ENCODE measurements around the gene PIP5K1C. TPM values are rescaled to one million over a fixed set of nuclear protein-coding genes. Genes with fewer than 3 reads are reported as not detected.
"Not testable (repeated sequence)": the region's sequence is repeated elsewhere in the genome, so short reads cannot be mapped to it uniquely, and the experiment has no call there.

PIP5K1C gene
- total RNA-seq, 1 experiment from 2014 or later: 4.9 TPM

DNA sequence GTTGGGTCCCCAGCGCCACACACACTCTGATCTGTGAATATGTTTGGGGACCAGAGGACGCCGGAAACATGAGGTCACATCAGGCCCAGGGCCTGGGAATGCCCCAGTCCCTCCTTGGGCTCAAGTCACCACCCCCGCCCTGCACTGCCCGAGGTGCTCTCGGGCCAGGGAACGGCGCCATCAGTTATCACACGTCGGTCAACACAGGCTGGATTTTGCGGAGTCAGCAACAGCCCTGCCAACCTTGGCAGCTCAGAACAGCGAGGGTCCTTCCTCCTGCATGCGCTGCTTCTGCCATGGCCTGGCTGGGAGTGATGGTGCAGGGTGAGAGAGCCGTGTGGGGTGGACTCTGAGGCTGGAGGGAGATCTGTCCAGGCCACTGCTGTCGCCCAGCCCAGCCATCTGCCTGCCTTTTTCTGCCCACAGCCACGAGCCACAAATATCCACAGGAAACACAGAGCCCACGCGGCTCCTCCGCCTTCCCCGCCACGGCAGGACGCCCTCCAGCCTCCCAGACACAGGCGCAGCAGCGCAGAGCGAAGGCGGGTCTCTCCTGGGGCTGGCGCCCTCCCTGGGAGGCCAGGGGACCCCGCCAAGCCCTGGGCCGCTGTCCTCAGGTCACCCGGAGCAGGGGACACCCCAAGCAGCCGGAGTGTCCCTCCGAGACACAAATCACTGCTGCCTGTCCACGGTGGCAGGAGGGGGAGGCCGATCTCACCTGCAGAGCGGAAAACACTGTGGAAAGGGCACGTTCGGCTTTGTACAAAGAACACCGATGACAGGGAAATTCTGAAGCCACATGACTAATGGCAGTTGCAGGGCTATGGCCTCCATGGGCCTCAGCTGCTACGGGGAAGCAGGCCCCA lies 42.0 kb downstream of the PIP5K1C start:
- DNase-seq (ENCODE audit: low read depth, low spot score): no peak
- in situ Hi-C loops (cut with HindIII; ENCODE audit: low pct_unique_long_range_greater_than_20kb, low sequenced_read_pairs): no loop called here

DNA sequence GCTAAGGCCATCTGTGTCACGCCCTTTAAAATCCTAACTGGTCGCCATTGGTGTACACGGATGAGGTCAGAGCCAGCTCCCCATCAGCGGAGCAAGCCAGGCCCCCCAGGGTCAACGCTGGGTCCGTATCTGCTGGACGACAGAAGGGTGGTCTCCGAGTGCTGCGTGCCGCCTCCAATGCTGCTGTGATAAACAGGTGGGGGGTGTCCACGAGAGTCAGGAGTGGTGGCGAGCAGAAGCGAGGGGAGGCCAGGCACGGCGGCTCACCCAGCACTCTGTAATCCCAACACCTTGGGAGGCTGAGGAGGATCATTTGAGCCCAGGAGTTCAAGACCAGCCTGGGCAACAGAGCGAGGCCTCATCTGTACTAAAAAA lies 42.9 kb downstream of the PIP5K1C start:
- in situ Hi-C loops (cut with HindIII; ENCODE audit: low pct_unique_long_range_greater_than_20kb, low sequenced_read_pairs): no loop called here
- DNase-seq (ENCODE audit: low read depth, low spot score): no peak

DNA sequence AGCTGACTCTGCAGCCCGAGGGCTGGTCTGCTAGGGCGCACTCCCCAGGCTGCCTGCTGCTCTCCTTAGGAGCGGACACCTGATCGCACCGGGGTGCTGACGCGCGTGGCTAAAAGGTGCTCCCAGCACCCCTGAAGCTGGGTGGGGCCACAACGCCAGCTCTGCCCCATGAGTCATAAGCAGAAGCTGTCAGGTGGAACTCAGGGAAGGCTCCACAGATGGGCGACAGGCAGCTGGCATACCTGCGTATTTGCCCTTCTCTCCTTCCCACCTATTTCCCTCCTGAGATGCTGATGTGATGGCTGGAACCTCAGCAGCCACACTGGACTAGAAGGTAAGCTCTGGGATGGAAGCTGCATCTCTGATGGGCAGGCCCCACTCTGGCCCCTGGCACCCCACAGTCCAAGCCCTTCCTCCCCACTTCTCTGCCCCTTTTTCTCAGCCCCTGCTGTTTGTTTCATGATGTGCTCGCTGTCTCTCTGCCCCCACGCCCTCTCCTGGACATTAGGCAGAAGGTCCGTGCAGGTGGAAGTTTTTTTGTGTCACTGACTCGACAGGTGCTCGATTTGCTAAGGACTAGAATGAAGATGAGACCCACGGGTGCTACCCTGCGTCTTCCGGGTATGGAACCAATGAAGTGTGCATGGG lies 43.4 kb downstream of the PIP5K1C start:
- in situ Hi-C loops (cut with HindIII; ENCODE audit: low pct_unique_long_range_greater_than_20kb, low sequenced_read_pairs): no loop called here
- no peak for DNase-seq (ENCODE audit: low read depth, low spot score)

DNA sequence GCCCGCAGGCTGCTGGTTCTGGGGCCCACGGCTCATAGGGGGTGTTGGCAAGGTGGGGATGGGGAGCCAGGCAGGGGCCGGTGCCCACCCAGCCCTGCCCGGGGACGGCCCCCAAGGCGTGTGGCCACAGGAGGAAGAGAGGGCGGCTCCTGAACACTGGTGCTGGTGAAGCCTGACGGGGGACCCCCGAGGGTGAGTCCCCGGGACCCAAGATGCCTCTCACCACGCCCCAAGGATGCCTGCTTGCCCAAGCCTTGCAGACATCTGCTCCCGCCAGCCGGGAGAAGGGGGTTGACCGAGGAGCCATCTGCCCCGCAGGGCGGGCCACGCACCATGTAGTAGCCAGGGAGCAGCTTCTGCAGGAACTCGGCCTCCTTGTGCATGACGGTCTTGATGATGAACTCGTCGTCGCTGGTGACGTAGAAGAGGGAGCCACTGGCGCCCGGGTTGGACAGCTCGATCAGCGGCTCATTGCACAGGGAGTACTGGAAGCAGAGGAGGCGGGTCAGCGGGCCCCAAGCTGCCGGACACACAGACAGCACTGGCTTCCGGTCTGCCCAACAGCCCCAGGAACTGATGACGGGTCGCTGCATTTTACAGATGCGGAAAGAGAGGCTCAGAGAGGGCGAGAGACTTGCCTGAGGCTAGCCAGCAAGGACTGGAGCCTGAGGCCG lies 44.1 kb downstream of the PIP5K1C start:
- in situ Hi-C loops (cut with HindIII; ENCODE audit: low pct_unique_long_range_greater_than_20kb, low sequenced_read_pairs): no loop called here
- DNase-seq (ENCODE audit: low read depth, low spot score): no peak

DNA sequence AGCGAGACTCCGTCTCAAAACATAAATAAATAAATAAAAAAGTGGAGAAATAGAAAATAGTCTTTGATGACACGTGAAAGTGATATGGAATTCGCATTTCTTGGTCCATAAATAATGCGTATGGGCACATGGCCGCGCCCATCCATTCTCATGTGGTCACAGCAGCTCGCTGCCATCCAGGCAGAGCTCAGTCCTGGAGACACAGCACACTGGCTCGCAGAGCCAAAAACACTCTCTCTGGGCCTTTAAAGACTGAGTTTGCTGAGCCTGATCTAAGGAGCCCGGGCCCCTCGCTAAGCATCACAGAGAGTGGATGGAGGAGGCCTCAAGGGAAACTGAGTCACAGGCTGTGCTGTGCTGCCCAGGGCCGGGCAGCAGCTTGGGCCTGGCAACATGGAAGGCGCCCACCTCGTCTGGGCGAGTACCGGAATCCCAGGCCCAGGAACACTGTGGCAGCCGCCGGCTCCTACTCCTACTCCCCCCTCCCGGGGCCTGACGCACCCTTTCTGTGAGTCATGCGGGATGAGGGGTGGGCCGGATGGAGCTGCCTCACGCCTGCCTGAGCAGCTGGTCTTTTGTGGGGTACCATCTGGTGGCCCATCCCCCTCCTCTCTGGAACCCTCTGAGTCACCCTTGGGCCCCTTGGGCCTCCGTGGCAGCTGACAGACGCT lies 44.7 kb downstream of the PIP5K1C start:
- no peak for DNase-seq (ENCODE audit: low read depth, low spot score)
- in situ Hi-C loops (cut with HindIII; ENCODE audit: low pct_unique_long_range_greater_than_20kb, low sequenced_read_pairs): no loop called here

DNA sequence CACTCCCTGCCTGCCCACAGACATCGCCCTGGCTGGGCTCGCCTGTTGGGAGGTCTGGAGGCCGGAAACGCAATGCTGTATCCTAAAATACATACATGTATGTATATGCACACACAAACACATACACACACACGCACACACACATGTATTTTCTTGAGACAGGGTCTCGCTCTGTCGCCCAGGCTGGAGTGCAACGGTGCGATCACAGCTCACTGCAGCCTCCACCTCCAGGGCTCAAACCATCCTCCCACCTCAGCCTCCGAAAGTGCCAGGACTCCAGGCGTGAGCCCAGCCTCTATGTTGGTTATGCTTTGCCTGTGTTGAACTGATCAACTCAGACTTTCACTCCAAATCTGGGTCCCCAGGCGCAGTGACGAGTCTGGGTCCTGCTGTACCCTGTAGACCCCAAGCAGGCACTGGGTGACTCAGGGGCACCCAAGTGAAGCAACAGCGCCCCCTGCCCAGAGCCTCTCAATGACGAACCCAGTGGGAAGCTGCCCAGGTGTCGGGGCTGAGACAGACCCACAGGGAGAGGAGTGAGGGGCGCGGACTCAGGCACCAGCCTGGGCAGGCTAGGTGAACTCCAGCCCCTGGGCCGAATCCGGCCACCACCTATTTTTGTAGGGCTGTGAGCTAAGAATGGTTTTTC lies 46.3 kb downstream of the PIP5K1C start:
- in situ Hi-C loops (cut with HindIII; ENCODE audit: low pct_unique_long_range_greater_than_20kb, low sequenced_read_pairs): no loop called here
- DNase-seq (ENCODE audit: low read depth, low spot score): no peak

DNA sequence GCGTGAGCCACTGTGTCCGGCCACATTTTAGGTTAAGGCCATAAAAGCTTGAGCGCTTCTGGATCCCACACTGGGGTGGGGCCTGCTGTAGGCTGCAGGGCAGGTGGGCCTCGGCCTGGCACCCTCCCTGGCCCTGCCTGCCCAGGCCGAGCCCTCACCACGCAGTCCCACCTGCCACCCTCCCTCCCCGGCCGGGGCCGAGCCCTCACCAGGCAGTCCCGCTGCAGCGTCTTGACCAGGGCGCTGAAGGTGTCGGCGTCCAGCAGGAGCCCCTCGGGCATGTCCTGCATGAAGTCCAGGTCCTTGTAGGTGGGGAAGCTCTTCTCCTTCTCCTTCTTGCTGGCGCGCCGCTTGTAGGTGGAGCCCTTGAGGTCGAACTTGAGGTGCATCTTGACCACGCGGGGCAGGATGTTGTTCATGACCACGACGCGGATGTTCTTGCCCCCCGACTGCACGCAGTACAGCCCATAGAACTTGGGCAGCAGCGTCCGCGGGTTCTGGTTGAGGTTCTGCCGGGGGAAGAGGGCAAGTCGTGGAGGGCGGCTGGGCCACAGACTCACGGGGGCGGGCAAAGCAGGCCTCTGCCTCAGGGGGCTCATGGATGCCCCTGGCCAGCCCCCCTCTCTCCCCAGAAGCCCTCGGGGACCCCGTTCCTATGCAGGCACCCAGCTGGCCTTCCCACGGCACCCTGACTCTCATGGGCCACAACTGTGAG lies 47.0 kb downstream of the PIP5K1C start:
- in situ Hi-C loops (cut with HindIII; ENCODE audit: low pct_unique_long_range_greater_than_20kb, low sequenced_read_pairs): no loop called here
- DNase-seq (ENCODE audit: low read depth, low spot score): no peak

DNA sequence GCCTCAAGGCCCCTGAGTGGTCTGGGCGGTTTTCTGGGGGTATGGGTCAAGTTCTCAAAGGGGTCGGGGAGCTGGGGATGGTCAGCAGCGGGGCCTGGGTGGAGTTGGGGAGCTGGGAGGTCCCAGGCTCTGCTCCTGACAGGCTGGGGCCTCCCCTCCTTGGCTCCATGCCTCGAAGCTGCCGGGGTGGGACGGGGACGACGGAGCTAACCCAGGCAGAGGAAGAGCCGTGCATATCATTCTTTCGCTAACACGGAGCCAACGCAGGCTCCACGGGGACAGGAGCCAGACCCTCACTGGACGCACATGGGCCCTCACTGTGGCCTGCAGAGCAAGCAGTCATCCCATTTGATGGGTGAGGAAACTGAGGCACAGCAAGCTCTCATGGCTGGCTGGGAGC lies 47.8 kb downstream of the PIP5K1C start:
- DNase-seq (ENCODE audit: low read depth, low spot score): no peak
- in situ Hi-C loops (cut with HindIII; ENCODE audit: low pct_unique_long_range_greater_than_20kb, low sequenced_read_pairs): no loop called here

DNA sequence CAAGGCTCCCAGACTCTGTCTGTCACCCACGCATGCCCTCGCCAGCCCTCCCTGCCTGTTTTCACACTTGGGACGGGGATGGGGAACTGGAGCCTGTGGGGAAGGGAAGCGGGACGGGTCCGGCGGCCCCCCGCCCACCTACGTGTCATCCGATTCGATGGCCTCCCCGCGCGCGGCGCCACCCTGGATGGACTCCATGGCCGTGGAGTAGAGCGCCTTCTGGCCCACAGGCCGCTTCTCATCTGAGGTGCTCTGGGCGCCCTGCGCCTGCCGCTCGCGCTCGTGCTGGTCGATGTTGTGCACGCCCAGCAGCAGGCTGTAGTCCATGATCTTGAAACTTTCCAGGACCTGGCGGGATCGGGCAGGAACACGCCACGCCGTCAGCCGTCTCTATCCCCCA lies 48.6 kb downstream of the PIP5K1C start:
- no peak for DNase-seq (ENCODE audit: low read depth, low spot score)
- in situ Hi-C loops (cut with HindIII; ENCODE audit: low pct_unique_long_range_greater_than_20kb, low sequenced_read_pairs): no loop called here

DNA sequence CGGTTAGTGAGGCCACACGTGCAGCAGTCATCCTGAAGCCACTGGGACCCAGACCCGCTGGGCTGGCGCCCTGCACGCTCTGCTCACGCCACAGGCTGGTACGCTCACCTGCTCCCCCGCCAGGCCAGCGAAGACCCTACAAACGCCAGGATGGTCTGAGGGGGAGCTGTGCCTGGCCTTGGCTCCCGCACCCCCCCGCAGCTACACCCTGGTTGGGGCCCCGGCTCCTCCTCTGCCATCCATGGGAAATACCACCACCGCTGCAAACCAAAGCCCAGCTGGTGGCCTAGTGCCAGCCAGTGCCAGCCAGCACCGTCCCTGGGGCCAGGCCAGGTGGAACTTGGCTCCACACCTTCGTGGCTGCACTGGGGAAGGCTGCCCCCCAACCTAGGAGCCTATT lies 50.4 kb downstream of the PIP5K1C start:
- in situ Hi-C loops (cut with HindIII; ENCODE audit: low pct_unique_long_range_greater_than_20kb, low sequenced_read_pairs): no loop called here
- no peak for DNase-seq (ENCODE audit: low read depth, low spot score)

DNA sequence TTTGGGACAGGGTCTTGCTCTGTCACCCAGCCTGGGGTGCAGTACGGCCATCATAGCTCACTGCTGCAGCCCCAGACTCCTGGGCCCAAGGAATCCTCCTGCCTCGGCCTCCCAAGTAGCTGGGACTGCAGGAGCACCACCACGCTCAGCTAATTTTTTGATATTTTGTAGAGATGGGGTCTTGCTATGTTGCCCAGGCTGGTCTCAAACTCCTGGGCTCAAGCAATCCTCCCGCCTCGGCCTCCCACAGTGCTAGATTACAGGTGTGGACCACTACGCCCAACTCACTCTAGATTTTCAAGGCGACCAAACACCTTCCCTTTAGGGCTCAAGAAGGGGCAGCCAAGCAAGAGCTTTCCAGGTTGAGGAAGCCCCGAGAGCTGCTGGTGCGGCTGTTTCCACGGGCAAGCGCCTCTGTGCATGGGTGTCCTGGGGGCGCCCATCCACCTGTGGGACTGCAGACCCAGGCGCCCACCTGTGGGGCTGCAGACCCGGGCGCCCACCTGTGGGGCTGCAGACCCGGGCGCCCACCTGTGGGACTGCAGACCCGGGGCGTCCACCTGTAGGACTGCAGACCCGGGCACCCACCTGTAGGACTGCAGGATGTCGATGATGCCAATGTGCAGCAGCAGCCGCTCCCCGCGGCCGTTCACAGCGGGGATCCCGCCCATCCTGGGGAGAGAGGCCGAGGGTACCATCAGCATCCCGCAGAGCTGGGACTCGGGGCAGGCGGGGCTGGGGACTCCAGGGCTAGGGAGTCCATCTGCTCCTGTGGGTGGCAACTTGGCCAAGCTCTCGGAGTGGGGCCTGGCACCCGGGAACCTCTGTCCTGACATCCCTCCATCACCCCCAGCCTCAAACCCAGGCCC lies 52.0 kb downstream of the PIP5K1C start:
- in situ Hi-C loops (cut with HindIII; ENCODE audit: low pct_unique_long_range_greater_than_20kb, low sequenced_read_pairs): no loop called here

DNA sequence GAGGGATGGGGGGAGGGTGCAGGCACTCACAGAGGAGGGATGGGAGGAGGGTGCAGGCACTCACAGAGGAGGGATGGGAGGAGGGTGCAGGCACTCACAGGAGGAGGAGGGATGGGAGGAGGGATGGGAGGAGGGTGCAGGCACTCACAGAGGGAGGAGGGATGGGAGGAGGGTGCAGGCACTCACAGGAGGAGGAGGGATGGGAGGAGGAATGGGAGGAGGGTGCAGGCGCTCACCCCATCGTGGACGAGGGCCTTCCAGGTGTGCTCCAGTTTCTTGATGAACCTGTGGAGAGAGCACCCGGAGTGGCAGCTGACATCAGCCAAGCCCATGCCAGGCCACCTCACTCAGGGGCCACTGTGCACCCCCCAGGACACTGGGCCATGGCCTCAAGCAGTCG lies 53.2 kb downstream of the PIP5K1C start:
- DNase-seq (ENCODE audit: low read depth, low spot score); in situ Hi-C loops (cut with HindIII; ENCODE audit: low pct_unique_long_range_greater_than_20kb, low sequenced_read_pairs): not testable (repeated sequence)

More for the DNA sequence above, 52.0 kb downstream of the PIP5K1C start:
- DNase-seq (ENCODE audit: low read depth, low spot score): no peak

DNA sequence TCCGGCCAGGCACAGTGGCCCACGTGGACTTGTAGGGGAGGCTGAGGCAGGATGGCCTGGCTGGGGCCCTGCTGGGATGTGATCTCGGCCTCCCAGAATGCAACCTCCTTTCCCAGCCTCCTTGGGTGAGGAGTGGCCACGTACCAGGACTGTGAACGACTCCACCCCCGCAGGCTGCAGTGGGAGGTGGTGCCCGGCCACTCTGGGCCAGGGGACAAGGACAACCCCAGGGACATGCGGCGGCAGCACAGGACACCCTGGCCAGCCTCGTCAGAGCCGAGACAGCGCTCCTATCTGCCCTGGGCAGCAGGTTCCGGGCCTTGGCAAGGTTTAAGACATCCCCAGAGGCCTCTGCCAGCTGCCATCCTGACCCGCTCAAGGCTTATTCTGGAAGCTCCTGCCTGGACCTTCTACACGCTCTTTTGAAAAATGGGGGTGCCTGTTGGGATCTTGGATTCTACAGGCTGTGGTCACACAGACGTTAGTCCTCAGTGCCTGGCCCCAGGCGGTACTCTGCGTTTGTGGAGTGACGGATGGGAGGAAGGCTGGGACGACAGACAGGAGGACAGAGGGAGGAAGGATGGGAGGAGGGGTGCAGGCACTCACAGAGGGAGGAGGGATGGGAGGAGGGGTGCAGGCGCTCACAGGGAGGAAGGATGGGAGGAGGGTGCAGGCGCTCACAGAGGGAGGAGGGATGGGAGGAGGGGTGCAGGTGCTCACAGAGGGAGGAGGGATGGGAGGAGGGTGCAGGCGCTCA lies 53.8 kb downstream of the PIP5K1C start:
- no peak for DNase-seq (ENCODE audit: low read depth, low spot score)
- in situ Hi-C loops (cut with HindIII; ENCODE audit: low pct_unique_long_range_greater_than_20kb, low sequenced_read_pairs): no loop called here

DNA sequence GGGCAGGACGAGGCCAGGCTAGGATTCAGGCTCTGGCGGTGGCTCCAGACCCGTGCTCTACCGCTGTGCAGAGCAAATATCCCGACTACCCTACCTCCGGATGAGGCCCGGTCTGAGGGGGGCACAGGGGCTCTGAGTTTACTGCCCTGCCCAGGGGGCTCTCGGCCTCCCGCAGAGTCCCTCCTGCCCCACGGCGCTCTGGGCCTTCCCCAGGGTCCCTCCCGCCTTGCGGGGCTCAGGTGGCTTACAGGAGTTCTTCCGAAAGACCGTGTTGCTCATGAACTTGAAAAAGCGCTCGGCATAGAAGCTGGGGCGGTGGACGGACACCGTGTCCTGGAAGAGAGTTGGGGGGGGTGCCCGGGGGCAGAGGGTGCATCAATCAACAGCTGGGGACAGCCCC lies 54.5 kb downstream of the PIP5K1C start:
- in situ Hi-C loops (cut with HindIII; ENCODE audit: low pct_unique_long_range_greater_than_20kb, low sequenced_read_pairs): no loop called here
- DNase-seq (ENCODE audit: low read depth, low spot score): no peak

DNA sequence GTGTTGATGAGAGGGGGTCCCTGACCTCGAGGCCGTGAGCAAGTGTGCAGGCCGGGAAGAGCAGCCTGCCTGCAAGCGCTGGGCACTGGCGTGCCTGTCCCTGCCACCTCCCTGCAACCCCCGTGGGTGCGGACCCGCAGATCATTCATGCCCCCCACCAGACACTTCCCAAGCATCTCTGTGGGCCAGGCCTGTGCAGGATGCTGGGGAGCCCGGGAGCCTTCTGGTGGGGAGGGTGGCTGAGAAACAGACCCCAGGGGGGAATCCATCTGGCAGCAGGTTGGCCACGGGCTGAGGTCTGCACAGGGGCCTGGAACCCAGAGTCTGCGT lies 55.2 kb downstream of the PIP5K1C start:
- in situ Hi-C loops (cut with HindIII; ENCODE audit: low pct_unique_long_range_greater_than_20kb, low sequenced_read_pairs): no loop called here
- no peak for DNase-seq (ENCODE audit: low read depth, low spot score)

Data from SK-MEL-5 (cell line).